ENCODE results near the gene PPP1R14C.
"Not testable (repeated sequence)": the region's sequence is repeated elsewhere in the genome, so short reads cannot be mapped to it uniquely, and the experiment has no call there.

PPP1R14C gene

DNA sequence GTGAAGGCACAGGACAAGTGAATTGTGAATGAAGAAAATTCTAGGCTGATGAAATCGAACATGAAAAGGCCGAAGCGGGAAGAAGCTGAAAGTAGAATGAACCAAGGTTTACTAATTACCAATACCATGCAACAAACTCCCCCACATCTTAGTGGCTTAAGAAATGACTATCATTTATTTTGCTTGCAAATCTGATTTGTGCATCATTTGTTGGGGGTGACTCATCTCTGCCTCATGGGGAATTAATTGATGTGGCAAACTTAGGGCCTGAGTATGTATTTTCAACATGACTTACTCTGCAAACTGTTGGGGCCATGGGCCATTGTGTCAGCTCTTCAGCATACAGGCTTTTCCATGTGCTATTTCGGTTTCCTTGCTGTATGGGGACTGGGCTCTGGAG is 26.8 kb downstream of the PPP1R14C start:
- DNase-seq: no peak

DNA sequence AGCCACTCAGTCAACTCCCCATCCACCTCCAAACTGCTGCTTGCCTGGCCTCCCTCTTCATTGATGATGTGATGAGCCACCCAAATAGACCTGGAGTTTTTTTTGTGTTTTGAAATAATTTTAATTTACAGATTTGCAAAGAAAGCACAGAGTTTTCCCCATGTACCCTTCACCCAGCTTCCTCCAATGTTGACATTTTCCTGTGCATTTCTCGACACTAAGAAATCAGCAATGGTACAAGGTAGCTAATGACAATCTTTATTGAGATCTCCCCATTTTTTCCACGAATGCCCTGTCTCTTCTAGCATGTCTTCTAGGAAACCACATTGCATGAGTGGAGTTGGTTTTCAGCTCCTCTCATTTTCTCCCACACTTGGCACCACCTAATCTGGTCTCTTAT is 30.1 kb downstream of the PPP1R14C start:
- DNase-seq: no peak

DNA sequence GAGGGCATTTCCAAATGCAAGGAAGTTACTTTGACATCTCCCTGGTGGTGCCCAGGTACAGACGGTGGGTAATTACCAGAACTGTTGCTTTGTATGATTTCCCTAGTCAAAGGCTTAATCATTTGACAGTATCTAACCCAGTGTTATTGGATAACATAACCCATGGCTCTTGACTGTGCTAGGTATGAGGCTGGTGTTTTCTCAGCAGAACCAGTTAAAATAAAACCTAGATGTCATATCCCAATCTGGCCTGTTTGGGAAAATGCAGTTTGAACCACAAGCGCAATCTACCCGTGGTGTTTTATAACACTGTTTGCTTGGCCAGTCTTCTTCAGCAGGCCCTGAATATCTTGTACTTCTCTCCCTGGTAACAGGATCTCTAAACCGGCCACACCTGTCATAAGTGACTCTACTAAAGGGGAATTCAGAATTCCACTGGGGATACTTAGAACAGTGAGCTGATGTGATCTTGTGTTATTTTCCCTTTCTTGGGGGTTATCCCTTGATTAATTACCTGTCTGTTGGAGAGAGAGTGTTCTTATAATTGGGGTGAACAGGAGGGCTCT is 32.8 kb downstream of the PPP1R14C start:
- DNase-seq: no peak

DNA sequence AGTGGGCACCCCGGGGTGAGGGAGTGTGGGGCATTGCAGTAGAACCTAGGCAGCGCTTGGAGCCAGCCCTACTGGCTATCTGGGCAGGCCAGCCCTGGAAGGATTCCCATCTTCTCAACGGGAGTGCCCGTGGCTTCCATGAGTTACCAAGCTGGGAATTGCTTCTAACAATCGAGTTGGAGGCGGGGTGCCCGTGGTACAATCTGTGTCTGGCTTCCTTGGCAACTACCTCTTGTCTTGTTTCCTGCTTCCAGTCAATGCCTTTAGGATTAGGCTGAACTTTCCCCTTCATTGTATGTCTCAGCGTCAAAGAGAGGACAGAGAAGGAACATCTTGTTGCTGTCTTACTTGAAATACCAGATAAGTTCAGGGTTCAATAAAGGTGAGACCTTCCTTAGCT is 33.3 kb downstream of the PPP1R14C start:
- DNase-seq: no peak

- no peak for DNase-seq
Measured at GRCh38 chr6:150176659-150177058, 33.8 kb downstream of the PPP1R14C start.

- no peak for DNase-seq
Measured at GRCh38 chr6:150177259-150177951, 34.6 kb downstream of the PPP1R14C start.

GRCh38 chr6:150177952-150178520 is 35.2 kb downstream of the PPP1R14C start:
- no peak for DNase-seq

- DNase-seq: no peak
Measured at GRCh38 chr6:150179030-150179429, 36.2 kb downstream of the PPP1R14C start.

DNA sequence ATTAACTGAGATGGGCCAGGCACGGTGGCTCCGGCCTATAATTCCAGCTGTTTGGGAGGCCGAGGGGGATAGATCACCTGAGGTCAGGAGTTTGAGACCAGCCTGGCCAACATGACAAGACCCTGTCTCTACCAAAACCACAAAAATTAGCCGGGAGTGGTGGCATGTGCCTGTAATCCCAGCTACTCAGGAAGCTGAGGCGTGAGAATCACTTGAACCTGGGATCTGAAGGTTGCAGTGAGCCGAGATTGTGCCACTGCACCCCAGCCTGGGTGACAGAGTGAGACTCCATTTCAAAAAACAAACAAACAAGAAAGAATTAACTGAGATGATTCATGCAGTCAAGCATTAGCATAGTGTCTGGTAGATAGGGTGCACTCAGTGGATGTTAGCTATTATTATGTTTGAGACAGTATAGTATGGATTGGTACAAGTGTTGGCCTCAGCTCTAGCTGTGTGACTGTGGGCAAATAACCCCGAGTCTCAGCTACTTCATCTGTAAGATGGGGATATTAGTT is 37.1 kb downstream of the PPP1R14C start:
- DNase-seq: not testable (repeated sequence)

GRCh38 chr6:150180517-150180916 is 37.7 kb downstream of the PPP1R14C start:
- no peak for DNase-seq

DNA sequence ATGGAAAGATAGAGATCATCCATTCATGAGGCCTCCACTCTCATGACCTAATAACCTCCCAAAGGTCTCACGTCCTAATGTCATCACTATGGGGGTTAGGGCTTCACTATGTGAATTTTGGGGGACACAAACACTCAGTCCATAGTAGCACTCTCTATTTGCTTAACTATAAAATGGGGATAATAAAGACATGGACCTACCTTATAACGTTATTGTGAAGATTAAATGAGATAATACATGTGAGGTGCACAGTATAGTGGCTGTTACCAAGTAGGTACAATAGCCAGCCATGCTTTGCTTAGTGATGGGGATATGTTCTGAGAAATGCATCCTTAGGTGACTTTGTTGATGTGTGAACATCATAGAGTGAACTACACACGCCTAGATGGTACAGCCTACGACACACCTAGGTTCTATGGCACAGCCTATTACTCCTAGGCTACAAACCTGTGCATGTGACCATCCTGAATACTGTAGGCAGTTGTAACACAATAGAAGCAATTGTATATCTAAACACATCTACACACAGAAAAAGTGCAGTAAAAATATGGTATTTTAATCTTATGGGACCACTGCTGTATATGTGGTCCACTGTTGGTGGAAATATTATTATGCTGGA is 39.7 kb downstream of the PPP1R14C start:
- no peak for DNase-seq

DNA sequence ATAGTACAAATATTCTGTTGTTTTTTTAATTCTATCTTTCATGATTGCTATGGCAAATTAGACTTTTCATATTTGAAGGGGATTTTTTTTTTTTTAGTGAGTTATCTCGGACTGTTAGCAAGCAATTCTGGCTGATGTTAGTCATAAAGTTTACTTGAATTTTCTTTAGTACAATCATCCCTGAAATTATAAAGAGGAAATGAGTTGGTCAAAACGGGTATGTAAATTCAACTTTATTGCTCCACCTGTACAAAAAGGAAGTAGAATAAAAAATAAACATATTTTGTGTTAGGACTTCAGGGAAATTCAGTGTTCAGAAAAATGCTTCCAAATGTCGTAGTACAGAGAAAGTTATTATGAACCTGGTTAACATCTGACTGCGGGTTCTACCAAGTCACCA is 40.3 kb downstream of the PPP1R14C start:
- no peak for DNase-seq

- no peak for DNase-seq
Measured at GRCh38 chr6:150183966-150184365, 41.1 kb downstream of the PPP1R14C start.

- no peak for DNase-seq
Measured at GRCh38 chr6:150184850-150185731, 42.2 kb downstream of the PPP1R14C start.

DNA sequence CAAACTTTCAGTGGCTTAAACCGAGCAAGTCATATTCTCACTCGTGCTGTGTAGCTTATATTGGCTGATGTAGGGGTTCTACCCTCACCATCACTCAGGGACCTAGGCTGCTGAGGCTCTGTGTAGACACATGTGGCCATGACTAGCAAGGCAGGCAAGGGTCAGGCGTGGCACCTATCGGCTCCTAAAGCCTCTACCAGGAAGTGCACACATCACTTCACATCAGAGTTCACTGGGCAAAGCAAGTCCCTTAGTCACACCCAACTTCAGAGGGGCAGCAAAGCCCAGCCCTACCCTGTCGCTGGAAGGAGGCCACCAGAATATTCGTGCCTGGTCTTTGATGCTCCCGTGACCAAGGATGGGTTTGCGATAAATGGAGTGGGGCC is 42.9 kb downstream of the PPP1R14C start:
- no peak for DNase-seq

GRCh38 chr6:150186129-150186898 is 43.5 kb downstream of the PPP1R14C start:
- no peak for DNase-seq

DNA sequence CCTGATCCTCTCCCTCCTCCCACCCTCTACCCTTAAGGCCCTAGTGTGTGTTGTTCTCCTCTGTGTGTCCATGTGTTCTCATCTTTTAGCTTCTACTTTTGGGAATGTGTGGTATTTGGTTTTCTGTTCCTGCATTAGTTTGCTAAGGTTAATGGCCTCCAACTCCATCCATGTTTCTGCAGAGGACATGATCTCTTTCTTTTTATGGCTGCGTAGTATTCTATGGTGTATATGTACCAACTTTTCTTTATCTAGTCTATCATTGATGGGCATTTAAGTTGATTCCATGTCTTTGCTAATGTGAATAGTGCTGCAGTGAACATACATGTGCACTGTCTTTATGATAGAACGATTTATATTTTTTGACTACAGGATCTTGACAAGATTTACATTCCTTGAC is 44.6 kb downstream of the PPP1R14C start:
- DNase-seq: not testable (repeated sequence)

DNA sequence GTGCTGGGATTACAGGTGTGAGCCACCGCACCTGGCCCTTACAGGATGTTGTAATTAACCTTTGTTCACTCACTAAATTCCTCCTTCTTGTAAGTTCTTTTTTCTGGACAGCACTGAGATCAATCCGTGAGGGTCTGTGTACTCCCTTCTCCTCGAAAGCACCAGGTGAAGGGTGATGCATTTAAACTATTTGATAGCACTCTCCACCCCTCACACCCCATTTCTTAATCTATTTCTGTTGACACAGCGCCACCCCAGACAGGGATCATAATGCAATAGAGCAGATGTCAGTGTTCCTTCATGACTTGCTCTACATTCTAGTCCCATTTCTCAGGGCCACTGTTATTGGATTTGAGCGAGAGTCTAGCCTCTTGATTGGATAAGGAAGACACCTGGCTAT is 46.3 kb downstream of the PPP1R14C start:
- DNase-seq: no peak

- no peak for DNase-seq
Measured at GRCh38 chr6:150191809-150192208, 49.0 kb downstream of the PPP1R14C start.

DNA sequence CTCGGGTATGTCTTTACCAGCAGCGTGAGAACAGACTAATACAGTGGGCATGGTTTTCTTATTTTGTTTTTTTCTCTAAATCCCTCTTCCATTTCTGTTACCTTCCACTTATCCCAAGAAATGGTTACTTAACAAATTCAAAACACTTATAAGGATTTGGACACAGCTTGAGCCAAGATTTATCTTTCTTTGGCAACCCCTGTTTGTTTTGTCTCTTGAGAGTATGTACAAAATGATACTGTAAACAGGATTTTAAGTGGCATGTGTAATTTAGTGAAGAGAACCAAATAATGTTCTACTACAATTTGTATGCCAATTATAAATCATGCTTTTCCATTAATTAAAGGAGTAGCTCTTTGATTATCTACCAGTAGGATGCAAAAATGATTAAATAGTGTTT is 51.4 kb downstream of the PPP1R14C start:
- DNase-seq: no peak

DNA sequence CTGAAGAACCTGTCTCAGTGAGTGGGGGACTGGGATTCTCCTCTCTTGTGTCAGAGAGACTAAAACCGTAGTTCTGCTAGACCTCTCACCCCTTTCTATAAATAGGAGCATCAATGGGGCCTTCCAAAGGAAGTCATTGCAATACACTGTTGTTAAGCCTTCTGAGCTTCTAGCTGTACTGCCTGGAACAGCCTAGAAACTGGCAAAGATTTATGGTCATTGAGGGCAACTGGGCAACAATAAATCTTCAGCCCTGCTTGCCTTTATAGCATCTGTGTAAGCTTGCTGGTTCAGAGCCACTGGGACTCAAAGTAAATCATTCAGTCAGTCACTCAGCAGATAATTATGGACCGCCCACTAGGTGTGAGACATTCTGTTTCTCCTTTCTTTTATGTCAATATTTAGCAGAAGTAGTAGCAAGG is 53.2 kb downstream of the PPP1R14C start:
- no peak for DNase-seq

Data from cortex of kidney (tissue), 1 donor.